Epithelial cell of esophagus (primary cell): ENCODE measurements around the gene PLS1.

Source experiments
- DNase-seq: peaks from one replicate; pipeline ENCODE4 v3.0.0; 2010; ENCODE audit warnings: low read depth
- H3K4me3 ChIP-seq: 2 replicates; pipeline ENCODE4 v1.5.1; 2011; ENCODE audit warnings: mild to moderate bottlenecking, low read length, control low read depth
- TF ChIP-seq, protein P1 (sequence below): IDR thresholded peaks from 2 replicates; pipeline ENCODE4 v1.5.1; 2011; ENCODE audit warnings: low read depth, mild to moderate bottlenecking, low read length, control low read depth, inconsistent platforms; ENCODE audit not compliant: insufficient read depth; ENCODE audit errors: missing control alignments

PLS1 gene

GRCh38 chr3:142690613-142691012 lies 94.4 kb downstream of the PLS1 start:
- TF ChIP-seq, protein P1, sequence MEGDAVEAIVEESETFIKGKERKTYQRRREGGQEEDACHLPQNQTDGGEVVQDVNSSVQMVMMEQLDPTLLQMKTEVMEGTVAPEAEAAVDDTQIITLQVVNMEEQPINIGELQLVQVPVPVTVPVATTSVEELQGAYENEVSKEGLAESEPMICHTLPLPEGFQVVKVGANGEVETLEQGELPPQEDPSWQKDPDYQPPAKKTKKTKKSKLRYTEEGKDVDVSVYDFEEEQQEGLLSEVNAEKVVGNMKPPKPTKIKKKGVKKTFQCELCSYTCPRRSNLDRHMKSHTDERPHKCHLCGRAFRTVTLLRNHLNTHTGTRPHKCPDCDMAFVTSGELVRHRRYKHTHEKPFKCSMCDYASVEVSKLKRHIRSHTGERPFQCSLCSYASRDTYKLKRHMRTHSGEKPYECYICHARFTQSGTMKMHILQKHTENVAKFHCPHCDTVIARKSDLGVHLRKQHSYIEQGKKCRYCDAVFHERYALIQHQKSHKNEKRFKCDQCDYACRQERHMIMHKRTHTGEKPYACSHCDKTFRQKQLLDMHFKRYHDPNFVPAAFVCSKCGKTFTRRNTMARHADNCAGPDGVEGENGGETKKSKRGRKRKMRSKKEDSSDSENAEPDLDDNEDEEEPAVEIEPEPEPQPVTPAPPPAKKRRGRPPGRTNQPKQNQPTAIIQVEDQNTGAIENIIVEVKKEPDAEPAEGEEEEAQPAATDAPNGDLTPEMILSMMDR, result no peak
- no peak overlapping the region for H3K4me3 ChIP-seq
- no peak for DNase-seq

DNA sequence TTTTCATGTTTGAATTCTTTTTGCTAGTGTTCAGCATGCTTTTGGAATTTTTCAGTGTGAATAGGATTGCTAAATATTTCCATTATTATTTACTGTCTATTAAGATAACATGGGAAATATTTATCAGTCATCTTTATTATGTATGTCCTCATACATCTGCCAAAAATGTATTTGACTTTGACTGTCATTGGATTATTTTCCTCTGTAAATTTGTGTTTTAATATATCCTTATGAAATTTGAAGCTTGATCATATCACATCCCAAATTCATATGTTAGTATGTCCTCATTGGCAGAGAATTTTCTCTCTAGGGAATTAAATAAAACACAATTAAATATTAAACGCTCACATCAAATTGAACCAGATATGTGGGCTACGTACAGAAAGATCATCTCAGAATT lies 95.3 kb downstream of the PLS1 start:
- H3K4me3 ChIP-seq, result no peak overlapping the region
- no peak for DNase-seq

GRCh38 chr3:142693136-142693853 lies 97.1 kb downstream of the PLS1 start:
- TF ChIP-seq, protein P1, result no peak
- DNase-seq, result no peak
- H3K4me3 ChIP-seq, result no peak overlapping the region

More for the DNA sequence above, 95.3 kb downstream of the PLS1 start:
- TF ChIP-seq, protein P1, result no peak

DNA sequence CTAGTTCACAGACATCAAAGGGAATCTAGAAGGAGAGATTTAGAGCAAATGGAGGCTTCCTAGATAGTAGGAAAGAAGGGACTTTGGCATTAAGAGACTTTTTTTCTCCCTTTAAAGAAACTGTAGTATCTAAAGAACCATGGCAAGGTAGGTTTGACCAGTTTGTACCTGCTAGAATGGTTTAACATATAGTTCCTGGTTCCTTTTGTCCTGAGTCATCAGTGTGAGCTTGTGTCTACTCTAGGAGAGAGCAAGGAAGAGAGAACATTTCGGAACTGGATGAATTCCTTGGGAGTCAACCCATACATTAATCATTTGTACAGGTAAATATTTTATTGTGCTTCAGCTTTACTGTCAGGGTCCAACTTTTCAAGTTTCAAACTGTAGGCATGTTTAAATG lies 98.0 kb downstream of the PLS1 start:
- TF ChIP-seq, protein P1, result no peak
- no peak overlapping the region for H3K4me3 ChIP-seq
- peak; percentile 77 for DNase-seq

- no peak for DNase-seq
- no peak overlapping the region for H3K4me3 ChIP-seq
- TF ChIP-seq, protein P1, result no peak
These were observed 109.0 kb downstream of the PLS1 start for GRCh38 chr3:142705198-142705597.

GRCh38 chr3:142706321-142707127 lies 110.3 kb downstream of the PLS1 start:
- no peak overlapping the region for H3K4me3 ChIP-seq
- TF ChIP-seq, protein P1, result no peak
- DNase-seq, result no peak
